HPDE6-E6E7 (cell line): ENCODE results near the gene SLC16A11.
"Not testable (repeated sequence)": the region's sequence is repeated elsewhere in the genome, so short reads cannot be mapped to it uniquely, and the experiment has no call there.

ENCODE experiments used
- DNase-seq: peaks from one replicate; pipeline ENCODE4 v3.0.0; 2011; ENCODE audit warnings: missing footprints; ENCODE audit errors: extremely low spot score

Gene SLC16A11

GRCh38 chr17:7058831-7059447, 15.0 kb upstream of the SLC16A11 start:
- no peak for DNase-seq

- no peak for DNase-seq
Observed at GRCh38 chr17:7056386-7056785, 12.5 kb upstream of the SLC16A11 start.

GRCh38 chr17:7050583-7050982, 6.7 kb upstream of the SLC16A11 start:
- DNase-seq = not testable (repeated sequence)

- DNase-seq = no peak
Observed at GRCh38 chr17:7048968-7049367, 5.1 kb upstream of the SLC16A11 start.

GRCh38 chr17:7047566-7047965, 3.7 kb upstream of the SLC16A11 start:
- DNase-seq = no peak

GRCh38 chr17:7046725-7047397, 3.0 kb upstream of the SLC16A11 start:
- DNase-seq = not testable (repeated sequence)

GRCh38 chr17:7046127-7046724, 2.3 kb upstream of the SLC16A11 start:
- DNase-seq = peak; percentile 70

GRCh38 chr17:7045492-7046126, 1.7 kb upstream of the SLC16A11 start:
- DNase-seq = no peak

GRCh38 chr17:7043182-7043496, 753 bp downstream of the SLC16A11 start:
- no peak for DNase-seq

GRCh38 chr17:7042501-7043181, 1.3 kb downstream of the SLC16A11 start:
- DNase-seq = no peak

GRCh38 chr17:7041607-7042500, 2.0 kb downstream of the SLC16A11 start:
- no peak for DNase-seq

GRCh38 chr17:7039832-7040231, 4.1 kb downstream of the SLC16A11 start:
- DNase-seq = no peak

- DNase-seq = no peak
Observed at GRCh38 chr17:7038025-7038862, 5.6 kb downstream of the SLC16A11 start.

GRCh38 chr17:7035591-7036368, 8.1 kb downstream of the SLC16A11 start, which contains the start of gene SLC16A13:
Gene SLC16A13, plus strand, starts transcription at chr17:7036015. Its CDS starts 368 bp downstream, at chr17:7036383.
- DNase-seq = peak; percentile 100

GRCh38 chr17:7034955-7035590, 8.8 kb downstream of the SLC16A11 start:
- DNase-seq = no peak

GRCh38 chr17:7029659-7030058, 14.2 kb downstream of the SLC16A11 start:
- DNase-seq = no peak

- DNase-seq = no peak
Observed at GRCh38 chr17:7029096-7029495, 14.8 kb downstream of the SLC16A11 start.

- DNase-seq = no peak
Observed at GRCh38 chr17:7027335-7027734, 16.6 kb downstream of the SLC16A11 start.
